Esophagus muscularis mucosa (tissue), 4 donors: ENCODE data around the gene PSMB9. TPM values are rescaled to one million over a fixed set of nuclear protein-coding genes. Genes with fewer than 3 reads are reported as not detected.
A peak's percentile ranks its signal among the peaks of the same experiment; 100 is the strongest.

Experiments used
- DNase-seq: peaks from one replicate; pipeline ENCODE4 v3.0.0-alpha.2; 2017; ENCODE audit errors: extremely low spot score
- H3K27ac ChIP-seq, 4 donors: fragments of 200-600 bp; sonication (generic); replicated peaks in 1 of 4; 1 replicate in 3 of 4; 2 replicates in 1 of 4; pipeline ENCODE4 v1.5.1; 2016 to 2019; ENCODE audit warnings: mild to moderate bottlenecking in 1 of 4
- H3K27me3 ChIP-seq, 4 donors: fragments of 200-600 bp; sonication (generic); one replicate each; pipeline versions ENCODE4 v1.5.1 to v1.6.0; 2016 to 2019
- H3K36me3 ChIP-seq, 4 donors: fragments of 200-600 bp; sonication (generic); one replicate each; pipeline ENCODE4 v1.5.1; 2016 to 2019
- H3K4me1 ChIP-seq, 4 donors: fragments of 200-600 bp; sonication (generic); one replicate each; pipeline ENCODE4 v1.5.1; 2016 to 2019
- H3K4me3 ChIP-seq, 4 donors: fragments of 200-600 bp; sonication (generic); 1 replicate in 2 of 4; 2 replicates in 2 of 4; pipeline ENCODE4 v1.5.1; 2016 to 2019; ENCODE audit warnings: mild to moderate bottlenecking in 4 of 4, moderate library complexity in 1 of 4
- H3K9me3 ChIP-seq, 4 donors: fragments of 200-600 bp; sonication (generic); 1 replicate in 3 of 4; 2 replicates in 1 of 4; pipeline ENCODE4 v1.5.1; 2016 to 2019
- EP300 ChIP-seq: sonication (generic); formaldehyde crosslinking; IDR thresholded peaks from one replicate; pipeline ENCODE4 v1.6.1; 2017; ENCODE audit warnings: antibody characterized with exemption
- POLR2A ChIP-seq: fragments of 450-650 bp; IDR thresholded peaks from one replicate; pipeline ENCODE4 v1.6.1; 2017; ENCODE audit warnings: antibody characterized with exemption, moderate library complexity, mild to moderate bottlenecking, low read depth
- POLR2AphosphoS5 ChIP-seq, 2 donors: sonication (generic); formaldehyde crosslinking; IDR thresholded peaks; one replicate each; pipeline ENCODE4 v1.6.1; 2017; ENCODE audit warnings: antibody characterized with exemption in 2 of 2
- WGBS: methylation state at CpG from one replicate; pipeline ENCODE4 v1.1.5; 2018; 5-methylcytosine and 5-hydroxymethylcytosine counted together
- intact Hi-C: fragments of 100-400 bp; cut with DNase I; formaldehyde crosslinking; loops from one replicate; pipeline ENCODE4 v1.15.1; 2023
- total RNA-seq, 4 donors: library from RNA; depleted of rRNA; stranded (reverse); fragments of >200 nt; gene quantifications; one replicate each; pipeline versions ENCODE4 v1.1.0 to v1.2.1, GENCODE V29; 2016
- TF ChIP-seq, protein P1 (sequence below), 3 experiments: fragments of 200-600 bp in 2 of 3; fragments of 450-650 bp in 1 of 3; sonication (generic) in 2 of 3; IDR thresholded peaks; one replicate each; pipeline ENCODE4 v1.5.1; 2017 to 2019; ENCODE audit warnings: antibody characterized with exemption in 3 of 3, mild to moderate bottlenecking in 2 of 3, moderate library complexity in 1 of 3

PSMB9 gene
- total RNA-seq, 4 donors from 2014 or later: 9.1 to 26.2 (median 20.5) TPM

DNA sequence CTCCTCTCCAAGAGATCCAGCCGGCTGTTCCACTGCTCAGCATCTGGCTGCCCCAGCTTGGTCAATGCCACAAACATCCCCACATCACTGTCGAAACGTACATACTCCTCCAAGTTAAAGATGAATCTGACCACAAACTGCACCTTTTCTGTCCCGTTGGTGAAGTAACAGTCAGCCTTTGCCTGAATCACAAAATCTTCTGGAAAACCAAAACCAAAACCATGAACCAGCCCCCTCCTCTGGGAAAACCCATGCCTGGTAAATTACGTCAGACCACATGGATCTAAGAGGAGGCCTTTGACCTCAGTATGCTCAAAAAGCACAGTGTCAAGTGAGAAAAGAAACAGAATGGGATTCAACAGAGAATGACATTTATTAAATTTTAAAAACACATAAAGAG lies 38.9 kb upstream of the PSMB9 start:
- no peaks in the 10 kb centered on the region for H3K4me1 ChIP-seq
- H3K4me3 ChIP-seq: no peak overlapping the region
- intact Hi-C loops: no loop called here
- no peaks in the 10 kb centered on the region for H3K36me3 ChIP-seq
- DNase-seq: peak; percentile 45
- TF ChIP-seq, protein P1, sequence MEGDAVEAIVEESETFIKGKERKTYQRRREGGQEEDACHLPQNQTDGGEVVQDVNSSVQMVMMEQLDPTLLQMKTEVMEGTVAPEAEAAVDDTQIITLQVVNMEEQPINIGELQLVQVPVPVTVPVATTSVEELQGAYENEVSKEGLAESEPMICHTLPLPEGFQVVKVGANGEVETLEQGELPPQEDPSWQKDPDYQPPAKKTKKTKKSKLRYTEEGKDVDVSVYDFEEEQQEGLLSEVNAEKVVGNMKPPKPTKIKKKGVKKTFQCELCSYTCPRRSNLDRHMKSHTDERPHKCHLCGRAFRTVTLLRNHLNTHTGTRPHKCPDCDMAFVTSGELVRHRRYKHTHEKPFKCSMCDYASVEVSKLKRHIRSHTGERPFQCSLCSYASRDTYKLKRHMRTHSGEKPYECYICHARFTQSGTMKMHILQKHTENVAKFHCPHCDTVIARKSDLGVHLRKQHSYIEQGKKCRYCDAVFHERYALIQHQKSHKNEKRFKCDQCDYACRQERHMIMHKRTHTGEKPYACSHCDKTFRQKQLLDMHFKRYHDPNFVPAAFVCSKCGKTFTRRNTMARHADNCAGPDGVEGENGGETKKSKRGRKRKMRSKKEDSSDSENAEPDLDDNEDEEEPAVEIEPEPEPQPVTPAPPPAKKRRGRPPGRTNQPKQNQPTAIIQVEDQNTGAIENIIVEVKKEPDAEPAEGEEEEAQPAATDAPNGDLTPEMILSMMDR (IDR thresholded peaks at IDR 0.05): no peak
- TF ChIP-seq EP300: no peak
- H3K27me3 ChIP-seq: peaks cover 0 to 19% (median 0%) of the 10 kb centered on the region in 4 donors
- H3K27ac ChIP-seq: no peak overlapping the region
- 54% methylated on average over 5 of the region's 5 CpGs for WGBS
- H3K9me3 ChIP-seq: no peaks in the 10 kb centered on the region

GRCh38 chr6:32815996-32816395 lies 38.0 kb upstream of the PSMB9 start:
- Histone ChIP-seq H3K4me3 (peak overlapping the region in 1 of 4 donors; percentile 24), H3K27me3 (peaks cover 0 to 19% (median 0%) of the 10 kb centered on the region in 4 donors), H3K4me1 (no peaks in the 10 kb centered on the region), H3K27ac (no peak overlapping the region), H3K9me3 (no peaks in the 10 kb centered on the region), H3K36me3 (no peaks in the 10 kb centered on the region)
- WGBS: 68% methylated on average over 2 of the region's 2 CpGs
- TF ChIP-seq EP300: no peak
- TF ChIP-seq, protein P1 (IDR thresholded peaks at IDR 0.05): no peak
- no peak for TF ChIP-seq POLR2AphosphoS5 (IDR thresholded peaks at IDR 0.05)
- TF ChIP-seq POLR2A: no peak
- intact Hi-C loops: no loop called here
- DNase-seq: no peak

- 73% methylated on average over 3 of the region's 3 CpGs for WGBS
- Histone ChIP-seq H3K27ac (no peak within 1 kb of the TSS), H3K4me3 (peak within 1 kb of the TSS in 1 of 4 donors; percentile 24), H3K27me3 (peaks cover 0 to 19% (median 0%) of the 10 kb centered on the region in 4 donors), H3K9me3 (no peaks in the 10 kb centered on the region), H3K4me1 (no peaks in the 10 kb centered on the region), H3K36me3 (no peaks in the 10 kb centered on the region)
- DNase-seq: peak; percentile 55
- intact Hi-C loops: no loop called here
- TF ChIP-seq POLR2A (no peak), EP300 (no peak), POLR2AphosphoS5 (IDR thresholded peaks at IDR 0.05) (no peak)
- TF ChIP-seq, protein P1 (IDR thresholded peaks at IDR 0.05): no peak
Observed at GRCh38 chr6:32816746-32817204, 37.2 kb upstream of the PSMB9 start, which contains the start of gene HLA-DOB. TSS of gene HLA-DOB (minus strand) at chr6:32817002. CDS start at chr6:32816951, 51 bp downstream.

DNA sequence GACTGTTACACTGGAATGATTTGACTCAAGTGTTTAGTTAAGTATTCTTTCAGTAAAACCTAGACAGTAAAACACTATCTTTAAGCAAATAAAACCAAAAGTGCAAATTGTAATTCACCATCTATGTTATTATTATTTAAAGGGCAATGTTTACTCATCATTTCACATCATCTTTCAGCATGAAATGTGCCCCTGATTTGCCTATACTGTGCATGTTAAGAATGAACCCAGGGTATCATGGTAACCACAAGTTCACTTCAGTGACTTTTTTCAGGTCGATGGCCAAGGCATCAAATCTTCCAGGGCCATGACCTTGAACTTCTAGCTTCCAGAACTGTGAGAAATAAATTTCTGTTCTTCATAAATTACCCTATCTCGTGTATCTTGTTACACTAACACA lies 35.1 kb upstream of the PSMB9 start:
- Histone ChIP-seq H3K4me1 (no peaks in the 10 kb centered on the region), H3K27me3 (peaks cover 0 to 8% (median 0%) of the 10 kb centered on the region in 4 donors), H3K4me3 (no peak overlapping the region), H3K27ac (no peak overlapping the region), H3K9me3 (no peaks in the 10 kb centered on the region), H3K36me3 (no peaks in the 10 kb centered on the region)
- intact Hi-C loops: no loop called here
- TF ChIP-seq, protein P1 (IDR thresholded peaks at IDR 0.05): no peak
- TF ChIP-seq POLR2A (no peak), EP300 (no peak), POLR2AphosphoS5 (IDR thresholded peaks at IDR 0.05) (no peak)
- 59% methylated on average over 2 of the region's 2 CpGs for WGBS
- DNase-seq: no peak

DNA sequence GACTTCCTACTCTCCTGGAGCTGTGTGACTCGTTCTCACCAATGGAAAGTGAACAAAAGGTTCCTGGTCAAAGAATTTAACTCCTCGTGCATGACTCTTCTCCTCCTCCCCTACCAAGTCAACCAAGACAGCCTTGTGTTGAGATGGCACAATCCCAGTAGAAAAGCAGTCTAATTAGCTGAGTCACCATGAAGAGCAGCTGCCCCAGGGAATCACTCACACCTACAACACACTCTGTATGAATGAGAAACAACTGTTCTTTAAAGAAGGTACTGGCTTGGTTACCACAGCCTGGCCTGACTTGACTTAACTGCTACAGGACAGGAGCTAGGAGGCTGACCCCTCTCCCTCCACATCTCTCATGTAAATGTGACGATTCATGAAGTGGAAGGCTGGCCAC lies 34.3 kb upstream of the PSMB9 start:
- no peaks in the 10 kb centered on the region for H3K36me3 ChIP-seq
- no peaks in the 10 kb centered on the region for H3K9me3 ChIP-seq
- TF ChIP-seq, protein P1 (IDR thresholded peaks at IDR 0.05): no peak
- TF ChIP-seq EP300: no peak
- 69% methylated on average over 3 of the region's 3 CpGs for WGBS
- intact Hi-C loops: no loop called here
- H3K4me3 ChIP-seq: no peak overlapping the region
- H3K27me3 ChIP-seq: peaks cover 0 to 4% (median 0%) of the 10 kb centered on the region in 4 donors
- no peak overlapping the region for H3K27ac ChIP-seq
- no peaks in the 10 kb centered on the region for H3K4me1 ChIP-seq
- DNase-seq: peak; percentile 47
